H1 (cell line): Measurements from ENCODE around the gene SESN1. TPM values are rescaled to one million over a fixed set of nuclear protein-coding genes. Genes with fewer than 3 reads are reported as not detected.

Source experiments
- CTCF ChIA-PET: fragments of 300-600 bp; sonication (Branson Sonifier 250); formaldehyde crosslinking; loops from one replicate; lab custom pipeline; 2021; ENCODE audit not compliant: partially characterized antibody; lab: Charles Lee
- POLR2A ChIA-PET: fragments of 300-600 bp; sonication (Branson Sonifier 250); formaldehyde crosslinking; loops from one replicate; lab custom pipeline; 2021; ENCODE audit warnings: inconsistent platforms; ENCODE audit not compliant: partially characterized antibody; lab: Charles Lee
- DNase-seq, 2 experiments: peaks; one replicate each; pipeline versions ENCODE4 v3.0.0 to v3.0.0-alpha.2; 2010 to 2022; ENCODE audit warnings: low spot score in 2 of 2, low read depth in 1 of 2, mixed read lengths in 1 of 2
- FAIRE-seq: peaks from 2 replicates; lab custom pipeline; 2011; peaks lifted over from hg19 to GRCh38; lab: Jason Lieb, UNC
- H2AFZ ChIP-seq: 2 replicates; pipeline ENCODE4 v1.8.1; 2012; ENCODE audit warnings: low read length, inconsistent platforms
- H2AK5ac ChIP-seq: 2 replicates; pipeline ENCODE4 v1.6.1; 2013; ENCODE audit warnings: low read depth, low read length
- H2BK120ac ChIP-seq: replicated peaks from 2 replicates; pipeline ENCODE3; 2013; ENCODE audit warnings: low read depth, low read length, inconsistent platforms
- H2BK12ac ChIP-seq: 2 replicates; pipeline ENCODE4 v1.6.1; 2013; ENCODE audit warnings: low read depth, low read length
- H2BK15ac ChIP-seq: 2 replicates; pipeline ENCODE4 v1.6.1; 2013; ENCODE audit warnings: low read length
- H2BK20ac ChIP-seq: 2 replicates; pipeline ENCODE4 v1.6.1; 2013; ENCODE audit warnings: low read length
- H2BK5ac ChIP-seq: 2 replicates; pipeline ENCODE4 v1.6.1; 2013; ENCODE audit warnings: low read depth, low read length
- H3K14ac ChIP-seq: 2 replicates; pipeline ENCODE4 v1.6.1; 2013; ENCODE audit warnings: inconsistent platforms; ENCODE audit not compliant: insufficient read length
- H3K18ac ChIP-seq: 2 replicates; pipeline ENCODE4 v1.6.1; 2013; ENCODE audit warnings: low read length; ENCODE audit errors: extremely low read depth
- H3K23ac ChIP-seq: 2 replicates; pipeline ENCODE4 v1.6.1; 2013; ENCODE audit warnings: inconsistent platforms; ENCODE audit not compliant: insufficient read length
- H3K23me2 ChIP-seq: 2 replicates; pipeline ENCODE4 v1.6.1; 2013; ENCODE audit warnings: low read depth, low read length
- H3K27ac ChIP-seq: 2 replicates; pipeline ENCODE4 v1.6.1; 2011; ENCODE audit warnings: low read depth, low read length, inconsistent platforms
- H3K27me3 ChIP-seq, 4 experiments: replicated peaks in 1 of 4; 1 replicate in 1 of 4; 2 replicates in 3 of 4; pipeline versions ENCODE4 v1.6.1 to v1.8.1; 2011 to 2013; ENCODE audit warnings: low read length in 3 of 4, mild to moderate bottlenecking in 3 of 4, inconsistent platforms in 2 of 4, mixed read lengths in 2 of 4, moderate library complexity in 1 of 4; ENCODE audit not compliant: control insufficient read depth in 3 of 4, insufficient read depth in 3 of 4; ENCODE audit errors: extremely low read depth in 1 of 4
- H3K36me3 ChIP-seq, 4 experiments: 2 replicates each; pipeline versions ENCODE4 v1.6.1 to v1.8.1; 2011 to 2013; ENCODE audit warnings: mild to moderate bottlenecking in 4 of 4, low read length in 3 of 4, moderate library complexity in 2 of 4, control low read depth in 1 of 4, inconsistent platforms in 1 of 4; ENCODE audit not compliant: insufficient read depth in 4 of 4, control insufficient read depth in 2 of 4
- H3K4ac ChIP-seq: replicated peaks from 2 replicates; pipeline ENCODE3; 2013; ENCODE audit warnings: low read length, low read depth, mixed read lengths, inconsistent platforms; ENCODE audit not compliant: insufficient read length
- H3K4me1 ChIP-seq, 4 experiments: replicated peaks in 1 of 4; 1 replicate in 1 of 4; 2 replicates in 3 of 4; pipeline versions ENCODE4 v1.6.1 to v1.8.1; 2011 to 2013; ENCODE audit warnings: low read length in 3 of 4, inconsistent platforms in 2 of 4, mixed read lengths in 1 of 4; ENCODE audit not compliant: insufficient read depth in 4 of 4, control insufficient read depth in 3 of 4
- H3K4me2 ChIP-seq, 2 experiments: 2 replicates each; pipeline versions ENCODE4 v1.6.1 to v1.8.1; 2011 to 2013; ENCODE audit warnings: low read depth in 2 of 2, low read length in 2 of 2, control low read depth in 1 of 2, inconsistent platforms in 1 of 2, mild to moderate bottlenecking in 1 of 2; ENCODE audit not compliant: insufficient read depth in 1 of 2
- H3K4me3 ChIP-seq, 4 experiments: fragments of 200-600, 300-600 bp in 1 of 4; sonication (generic), shearing (Covaris generic), sonication (Bioruptor Twin) in 1 of 4; 2 replicates each; pipeline versions ENCODE4 v1.5.1 to v1.8.1; 2011 to 2016; ENCODE audit warnings: low read length in 4 of 4, low read depth in 3 of 4, control low read depth in 2 of 4, inconsistent platforms in 2 of 4, mild to moderate bottlenecking in 2 of 4, mixed read lengths in 1 of 4, moderate library complexity in 1 of 4; ENCODE audit not compliant: insufficient read depth in 2 of 4; ENCODE audit errors: extremely low read depth in 1 of 4
- H3K56ac ChIP-seq: replicated peaks from 2 replicates; pipeline ENCODE3; 2013; ENCODE audit warnings: low read depth, mild to moderate bottlenecking, mixed read lengths, low read length, inconsistent platforms; ENCODE audit not compliant: insufficient read length
- H3K79me1 ChIP-seq: 2 replicates; pipeline ENCODE4 v1.6.1; 2013; ENCODE audit warnings: low read depth, low read length, control low read depth
- H3K79me2 ChIP-seq, 2 experiments: 2 replicates each; pipeline versions ENCODE4 v1.6.1 to v1.8.1; 2012 to 2013; ENCODE audit warnings: low read length in 2 of 2, mild to moderate bottlenecking in 2 of 2, inconsistent platforms in 1 of 2; ENCODE audit not compliant: insufficient read depth in 2 of 2, control insufficient read depth in 1 of 2
- H3K9ac ChIP-seq, 4 experiments: replicated peaks in 1 of 4; 1 replicate in 1 of 4; 2 replicates in 3 of 4; pipeline versions ENCODE4 v1.6.1 to v1.8.1; 2011 to 2013; ENCODE audit warnings: low read depth in 3 of 4, low read length in 3 of 4, control low read depth in 2 of 4, mild to moderate bottlenecking in 2 of 4, moderate library complexity in 2 of 4, inconsistent platforms in 1 of 4; ENCODE audit errors: extremely low read depth in 1 of 4
- H3K9me3 ChIP-seq, 2 experiments: 2 replicates each; pipeline versions ENCODE4 v1.6.1 to v1.8.1; 2012 to 2013; ENCODE audit warnings: mild to moderate bottlenecking in 2 of 2, moderate library complexity in 2 of 2, control low read depth in 1 of 2, inconsistent platforms in 1 of 2, low read depth in 1 of 2, low read length in 1 of 2, mixed read lengths in 1 of 2; ENCODE audit not compliant: insufficient read depth in 2 of 2
- H4K20me1 ChIP-seq, 2 experiments: replicated peaks in 1 of 2; 2 replicates each; pipeline versions ENCODE3 to v1.8.1; 2011 to 2013; ENCODE audit warnings: inconsistent platforms in 2 of 2, low read length in 2 of 2, mild to moderate bottlenecking in 1 of 2; ENCODE audit not compliant: insufficient read depth in 2 of 2, control insufficient read depth in 1 of 2
- H4K5ac ChIP-seq: 2 replicates; pipeline ENCODE4 v1.6.1; 2013; ENCODE audit warnings: low read length, low read depth, mixed read lengths, inconsistent platforms; ENCODE audit not compliant: insufficient read length
- H4K8ac ChIP-seq: 2 replicates; pipeline ENCODE4 v1.8.0; 2013; ENCODE audit warnings: mild to moderate bottlenecking, moderate library complexity, low read length, inconsistent platforms; ENCODE audit not compliant: insufficient read depth; ENCODE audit errors: extremely low read depth
- H4K91ac ChIP-seq: replicated peaks from 2 replicates; pipeline ENCODE3; 2013; ENCODE audit warnings: low read length, mixed read lengths, inconsistent platforms; ENCODE audit not compliant: insufficient read length
- CREB1 ChIP-seq: IDR thresholded peaks from 2 replicates; pipeline ENCODE4 v1.6.1; 2012; ENCODE audit warnings: inconsistent platforms
- CTBP2 ChIP-seq: IDR thresholded peaks from 2 replicates; pipeline ENCODE4 v1.7.0; 2011; ENCODE audit warnings: borderline replicate concordance, mild to moderate bottlenecking, moderate library complexity, mixed read lengths, low read length; ENCODE audit not compliant: insufficient read depth, insufficient read length
- EZH2 ChIP-seq: fragments of 200-600 bp; sonication (generic); IDR thresholded peaks from 2 replicates; pipeline ENCODE4 v1.7.1; 2012; ENCODE audit warnings: low read depth, mild to moderate bottlenecking, moderate library complexity, low read length, inconsistent platforms; ENCODE audit not compliant: severe bottlenecking
- JUND ChIP-seq: IDR thresholded peaks from 2 replicates; pipeline ENCODE4 v1.6.1; 2011; ENCODE audit warnings: mild to moderate bottlenecking, improper control_type of control experiment, low read length
- RFX5 ChIP-seq: IDR thresholded peaks from 2 replicates; pipeline ENCODE4 v1.6.1; 2011; ENCODE audit warnings: low read depth, low read length, improper control_type of control experiment, borderline replicate concordance
- RXRA ChIP-seq: IDR thresholded peaks from 2 replicates; pipeline ENCODE4 v1.6.1; 2011; ENCODE audit warnings: low read depth, mild to moderate bottlenecking, low read length, moderate library complexity; ENCODE audit not compliant: insufficient read depth
- SIX5 ChIP-seq: IDR thresholded peaks from 2 replicates; pipeline ENCODE4 v1.6.1; 2011; ENCODE audit warnings: mild to moderate bottlenecking, low read depth, low read length
- SP1 ChIP-seq: IDR thresholded peaks from 2 replicates; pipeline ENCODE4 v1.6.1; 2011; ENCODE audit warnings: low read depth, low read length
- TAF7 ChIP-seq: optimal IDR thresholded peaks from 2 replicates; pipeline ENCODE3; 2011; ENCODE audit warnings: low read depth, mild to moderate bottlenecking, inconsistent platforms, low read length, moderate library complexity, borderline replicate concordance
- TEAD4 ChIP-seq: IDR thresholded peaks from 2 replicates; pipeline ENCODE4 v1.6.1; 2012; ENCODE audit warnings: low read depth, low read length, inconsistent platforms, mixed read lengths
- polyA plus RNA-seq, 7 experiments: library from polyadenylated mRNA; depleted of rRNA in 3 of 7; stranded (reverse) in 5 of 7; unstranded in 2 of 7; fragments of >200 nt in 5 of 7; fragments of 200-250 nt in 2 of 7; gene quantifications; 1 replicate in 5 of 7; 2 replicates in 1 of 7; 4 replicates in 1 of 7; pipeline versions ENCODE4 v1.2.1 to v1.2.3, GENCODE V29; 2011 to 2013; ENCODE audit warnings: missing spikeins in 2 of 7, mixed read lengths in 2 of 7
- total RNA-seq: library from RNA; stranded (reverse); fragmentation: NEBNext Ultra II Directional; extraction: Animal tissue kit (Norgen Biotek cat#: 25700); gene quantifications from 2 replicates; pipeline ENCODE4 v1.2.1, GENCODE V29; 2021
- TF ChIP-seq, protein P1 (sequence below): IDR thresholded peaks from 2 replicates; pipeline ENCODE4 v1.6.1; 2011; ENCODE audit warnings: low read length, improper control_type of control experiment
- TF ChIP-seq, protein P2 (sequence below), 3 experiments: IDR thresholded peaks; 1 replicate in 2 of 3; 2 replicates in 1 of 3; pipeline versions ENCODE4 v1.5.1 to v1.6.1; 2011; ENCODE audit warnings: low read length in 3 of 3, mild to moderate bottlenecking in 3 of 3, inconsistent platforms in 2 of 3, low read depth in 1 of 3, moderate library complexity in 1 of 3; ENCODE audit not compliant: insufficient read depth in 1 of 3; ENCODE audit errors: control extremely low read depth in 1 of 3

Gene SESN1
- total and polyA plus RNA-seq, 2 of the 8 experiments (the other 6 are each of a cell fraction or from before 2014, with no cell fraction given) = 12.8 to 15.6 TPM

DNA sequence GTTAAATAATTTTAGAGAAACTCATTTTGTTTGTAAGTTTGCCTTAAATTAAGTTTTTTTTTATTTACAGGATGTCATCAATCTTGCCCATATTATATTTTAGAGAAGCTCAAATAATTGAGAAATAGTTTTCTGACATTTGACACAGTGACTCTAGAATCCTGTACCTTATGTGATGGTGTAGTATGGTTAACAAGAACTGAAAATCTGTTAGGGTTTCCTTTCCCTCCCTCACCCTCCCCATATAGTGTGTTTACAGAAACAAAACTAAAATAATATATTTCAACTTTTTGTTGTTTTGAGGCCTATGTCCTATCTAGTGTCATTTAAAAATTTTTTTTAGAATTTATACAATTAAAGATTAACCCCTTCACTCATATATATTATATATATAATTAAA is 91.8 kb downstream of the SESN1 start:
- H3K27ac ChIP-seq = no peak overlapping the region
- no peak for FAIRE-seq
- H2BK15ac ChIP-seq = no peak overlapping the region
- TF ChIP-seq TAF7 (no peak), SIX5 (no peak), EZH2 (no peak), RFX5 (no peak), JUND (no peak), SP1 (no peak), TEAD4 (no peak), CREB1 (no peak), RXRA (no peak), CTBP2 (no peak)
- TF ChIP-seq, protein P1, sequence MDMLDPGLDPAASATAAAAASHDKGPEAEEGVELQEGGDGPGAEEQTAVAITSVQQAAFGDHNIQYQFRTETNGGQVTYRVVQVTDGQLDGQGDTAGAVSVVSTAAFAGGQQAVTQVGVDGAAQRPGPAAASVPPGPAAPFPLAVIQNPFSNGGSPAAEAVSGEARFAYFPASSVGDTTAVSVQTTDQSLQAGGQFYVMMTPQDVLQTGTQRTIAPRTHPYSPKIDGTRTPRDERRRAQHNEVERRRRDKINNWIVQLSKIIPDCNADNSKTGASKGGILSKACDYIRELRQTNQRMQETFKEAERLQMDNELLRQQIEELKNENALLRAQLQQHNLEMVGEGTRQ = no peak
- TF ChIP-seq, protein P2, sequence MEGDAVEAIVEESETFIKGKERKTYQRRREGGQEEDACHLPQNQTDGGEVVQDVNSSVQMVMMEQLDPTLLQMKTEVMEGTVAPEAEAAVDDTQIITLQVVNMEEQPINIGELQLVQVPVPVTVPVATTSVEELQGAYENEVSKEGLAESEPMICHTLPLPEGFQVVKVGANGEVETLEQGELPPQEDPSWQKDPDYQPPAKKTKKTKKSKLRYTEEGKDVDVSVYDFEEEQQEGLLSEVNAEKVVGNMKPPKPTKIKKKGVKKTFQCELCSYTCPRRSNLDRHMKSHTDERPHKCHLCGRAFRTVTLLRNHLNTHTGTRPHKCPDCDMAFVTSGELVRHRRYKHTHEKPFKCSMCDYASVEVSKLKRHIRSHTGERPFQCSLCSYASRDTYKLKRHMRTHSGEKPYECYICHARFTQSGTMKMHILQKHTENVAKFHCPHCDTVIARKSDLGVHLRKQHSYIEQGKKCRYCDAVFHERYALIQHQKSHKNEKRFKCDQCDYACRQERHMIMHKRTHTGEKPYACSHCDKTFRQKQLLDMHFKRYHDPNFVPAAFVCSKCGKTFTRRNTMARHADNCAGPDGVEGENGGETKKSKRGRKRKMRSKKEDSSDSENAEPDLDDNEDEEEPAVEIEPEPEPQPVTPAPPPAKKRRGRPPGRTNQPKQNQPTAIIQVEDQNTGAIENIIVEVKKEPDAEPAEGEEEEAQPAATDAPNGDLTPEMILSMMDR (IDR thresholded peaks at IDR 0.05; ENCODE audit: control extremely low read depth in 1 of 3, insufficient read depth in 1 of 3, low read depth in 1 of 3, low read length in 3 of 3) = no peak

More for the DNA sequence above, 91.8 kb downstream of the SESN1 start:
- no peak overlapping the region for H2BK120ac ChIP-seq
- peaks cover 0 to 6% (median 0%) of the 10 kb centered on the region in 4 experiments; a peak in 1 of 7 replicates for H3K4me1 ChIP-seq
- H3K79me2 ChIP-seq = peaks cover 0 to 39% of the 10 kb centered on the region in 2 experiments; a peak in 2 of 4 replicates
- H3K14ac ChIP-seq = no peak overlapping the region
- no peak overlapping the region for H3K23ac ChIP-seq
- H3K4me3 ChIP-seq = no peak overlapping the region
- H4K91ac ChIP-seq = no peak overlapping the region
- no peak overlapping the region for H3K4ac ChIP-seq
- H3K79me1 ChIP-seq = no peaks in the 10 kb centered on the region
- H3K23me2 ChIP-seq = no peaks in the 10 kb centered on the region
- no peak overlapping the region for H2AK5ac ChIP-seq
- no peaks in the 10 kb centered on the region for H3K27me3 ChIP-seq
- no peak overlapping the region for H4K5ac ChIP-seq
- CTCF ChIA-PET = no interaction called here
- H3K9ac ChIP-seq = no peak overlapping the region
- no peak overlapping the region for H2BK5ac ChIP-seq
- H3K9me3 ChIP-seq = no peaks in the 10 kb centered on the region
- no peak overlapping the region for H3K56ac ChIP-seq
- H2BK20ac ChIP-seq = no peak overlapping the region
- no peak for DNase-seq
- no peaks in the 10 kb centered on the region for H4K20me1 ChIP-seq
- H2BK12ac ChIP-seq = no peak overlapping the region
- H3K18ac ChIP-seq = no peak overlapping the region
- peaks cover 2 to 23% (median 6%) of the 10 kb centered on the region in 4 experiments; a peak in 5 of 8 replicates for H3K36me3 ChIP-seq
- H3K4me2 ChIP-seq = no peak overlapping the region
- H4K8ac ChIP-seq = no peak overlapping the region
- no peak overlapping the region for H2AFZ ChIP-seq
- POLR2A ChIA-PET = no interaction called here
